GM08714 (cell line): ENCODE results near the gene CTXN1.

Experiments
- H3K4me3 ChIP-seq: fragments of 200-500 bp; sonication (Bioruptor generic); 2 replicates; pipeline ENCODE4 v1.5.1; 2014; ENCODE audit warnings: mild to moderate bottlenecking, low read length, inconsistent platforms
- ZNF274 ChIP-seq: IDR thresholded peaks from 2 replicates; pipeline ENCODE4 v1.6.1; 2012; ENCODE audit warnings: mild to moderate bottlenecking, low read depth, low read length

The CTXN1 gene

GRCh38 chr19:7917267-7918061, 8.5 kb downstream of the CTXN1 start:
- no peak for TF ChIP-seq ZNF274
- no peak overlapping the region for H3K4me3 ChIP-seq

DNA sequence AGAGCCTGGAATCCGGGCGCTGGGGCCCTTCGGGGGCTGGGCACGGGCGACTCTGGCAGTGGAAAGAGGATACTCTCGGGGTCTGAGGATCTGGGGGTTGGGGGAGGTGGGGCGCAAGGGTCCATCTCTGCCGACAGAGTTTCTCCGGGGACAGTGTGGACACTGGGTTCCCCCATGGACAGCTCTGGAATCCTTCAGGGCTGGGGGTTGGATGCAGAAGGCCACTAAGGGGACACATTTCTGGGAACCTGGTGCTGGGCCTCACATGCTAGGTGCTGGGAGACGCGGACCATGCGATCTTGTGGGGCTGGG, 9.0 kb downstream of the CTXN1 start:
- H3K4me3 ChIP-seq: no peak overlapping the region
- TF ChIP-seq ZNF274: no peak

DNA sequence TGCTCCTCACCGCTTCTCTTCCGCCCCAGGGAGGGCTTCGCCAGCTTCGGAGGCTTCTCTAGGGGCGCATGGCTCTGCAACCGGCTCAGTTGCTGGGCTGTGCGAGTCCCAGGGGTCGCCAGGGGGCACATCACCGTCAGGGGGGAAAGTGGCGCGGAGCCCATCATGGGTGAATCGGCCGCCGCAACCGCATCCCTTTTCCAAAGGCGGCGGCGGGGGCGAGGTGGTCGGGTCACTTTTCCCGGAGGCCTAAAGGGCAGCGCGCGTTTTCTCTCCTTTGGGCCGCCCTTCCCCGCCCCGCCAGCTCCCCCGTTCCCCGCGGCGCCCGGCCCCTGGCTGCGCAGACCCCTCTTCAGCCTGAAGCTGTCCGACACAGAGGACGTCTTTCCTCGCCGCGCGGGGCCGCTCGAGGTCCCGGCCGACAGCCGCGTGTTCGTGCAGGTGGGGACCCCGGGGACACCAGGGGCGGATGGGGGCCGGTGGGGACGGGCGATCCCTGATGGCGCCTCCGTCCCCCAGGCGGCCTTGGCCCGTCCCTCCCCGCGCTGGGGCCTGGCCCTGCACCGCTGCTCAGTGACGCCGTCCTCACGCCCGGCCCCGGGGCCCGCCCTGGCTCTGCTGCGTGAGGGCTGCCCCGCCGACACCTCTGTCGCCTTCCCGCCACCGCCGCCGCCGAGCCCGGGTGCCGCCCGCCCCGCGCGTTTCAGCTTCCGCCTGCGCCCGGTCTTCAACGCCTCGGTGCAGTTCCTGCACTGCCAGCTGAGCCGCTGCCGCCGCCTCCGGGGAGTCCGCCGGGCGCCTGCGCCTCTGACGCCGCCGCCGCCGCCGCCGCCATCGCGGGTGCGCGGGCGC, 9.6 kb downstream of the CTXN1 start:
- TF ChIP-seq ZNF274: no peak
- no peak overlapping the region; the same call in 1 of the 2 replicates for H3K4me3 ChIP-seq

- no peak for TF ChIP-seq ZNF274
- no peak overlapping the region; the same call in 1 of the 2 replicates for H3K4me3 ChIP-seq
Measured at GRCh38 chr19:7915250-7916102, 10.5 kb downstream of the CTXN1 start.

DNA sequence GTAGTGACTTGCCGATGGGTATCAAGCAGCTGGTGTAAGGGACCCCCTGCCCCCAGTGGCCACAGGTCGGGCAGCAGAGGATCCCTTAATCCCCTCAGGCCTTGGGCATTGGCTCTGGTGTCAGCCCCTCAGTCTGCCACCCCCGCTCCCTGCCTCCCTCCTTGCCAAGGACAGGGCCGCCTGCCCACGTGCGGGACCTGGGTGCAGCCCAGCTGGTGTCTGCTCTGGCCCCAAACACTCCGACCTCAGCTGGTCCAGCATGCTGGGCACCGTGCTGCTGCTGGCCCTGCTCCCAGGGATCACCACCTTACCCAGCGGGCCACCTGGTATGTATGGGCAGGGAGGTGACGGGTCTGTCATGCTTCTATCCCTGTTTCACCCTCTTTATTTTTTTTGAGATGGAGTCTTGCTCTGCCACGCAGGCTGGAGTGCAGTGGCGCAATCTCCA, 11.3 kb downstream of the CTXN1 start, which contains the start of gene TGFBR3L:
TGFBR3L (plus strand) TSS at position 233 of the 448 bp plus-strand sequence.
- H3K4me3 ChIP-seq: no peak within 1 kb of the TSS
- no peak for TF ChIP-seq ZNF274

GRCh38 chr19:7914099-7914498, 11.8 kb downstream of the CTXN1 start:
- no peak for TF ChIP-seq ZNF274

GRCh38 chr19:7913652-7914051, 12.3 kb downstream of the CTXN1 start:
- no peak for TF ChIP-seq ZNF274
- H3K4me3 ChIP-seq: no peak overlapping the region

More at GRCh38 chr19:7914099-7914498, 11.8 kb downstream of the CTXN1 start:
- no peak overlapping the region for H3K4me3 ChIP-seq

DNA sequence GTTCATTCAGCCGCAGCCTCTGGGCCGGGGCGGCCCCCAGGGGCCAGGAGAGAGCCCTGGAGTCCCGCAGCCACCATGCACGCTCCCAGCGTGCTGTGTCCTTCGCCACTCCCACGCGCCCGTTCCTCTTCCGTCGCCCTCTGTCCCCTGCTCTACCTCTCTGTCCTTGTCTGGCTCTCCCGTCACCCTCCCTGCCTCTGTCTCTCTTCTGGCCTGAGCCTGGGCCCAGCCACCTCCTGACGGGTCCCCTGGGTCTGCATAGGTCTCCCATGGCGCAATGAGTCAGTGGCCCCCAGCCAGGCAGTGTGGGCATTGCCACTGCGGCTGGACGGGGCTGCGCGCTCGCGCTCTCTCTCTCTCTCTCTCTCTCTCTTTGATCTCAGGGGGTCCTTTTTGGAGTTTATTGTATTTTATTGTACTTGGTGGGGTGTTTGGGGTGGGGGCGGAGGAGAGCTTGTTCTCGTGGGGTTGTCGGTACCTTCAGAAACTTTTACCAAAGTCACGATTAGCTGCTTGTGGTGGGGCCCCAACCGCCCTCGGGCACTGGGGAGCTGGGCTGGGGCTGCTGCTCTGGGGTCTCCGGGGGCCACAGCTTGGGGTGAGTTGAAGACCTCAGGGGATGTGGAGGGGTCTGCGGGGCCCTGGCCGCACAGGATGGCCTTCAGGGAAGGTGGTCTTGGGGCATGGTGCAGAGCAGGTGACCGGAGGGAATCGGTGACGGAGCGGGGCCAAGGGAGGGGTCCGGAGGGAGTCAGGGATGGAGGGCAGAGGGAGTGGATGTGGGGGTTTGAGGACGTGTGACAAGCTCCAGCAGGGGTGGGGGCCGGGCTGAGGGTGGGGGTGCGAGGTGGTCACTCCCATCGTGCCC, 13.0 kb downstream of the CTXN1 start:
- H3K4me3 ChIP-seq: no peak overlapping the region
- no peak for TF ChIP-seq ZNF274

- no peak for TF ChIP-seq ZNF274
Measured at GRCh38 chr19:7912144-7912696, 13.7 kb downstream of the CTXN1 start.

DNA sequence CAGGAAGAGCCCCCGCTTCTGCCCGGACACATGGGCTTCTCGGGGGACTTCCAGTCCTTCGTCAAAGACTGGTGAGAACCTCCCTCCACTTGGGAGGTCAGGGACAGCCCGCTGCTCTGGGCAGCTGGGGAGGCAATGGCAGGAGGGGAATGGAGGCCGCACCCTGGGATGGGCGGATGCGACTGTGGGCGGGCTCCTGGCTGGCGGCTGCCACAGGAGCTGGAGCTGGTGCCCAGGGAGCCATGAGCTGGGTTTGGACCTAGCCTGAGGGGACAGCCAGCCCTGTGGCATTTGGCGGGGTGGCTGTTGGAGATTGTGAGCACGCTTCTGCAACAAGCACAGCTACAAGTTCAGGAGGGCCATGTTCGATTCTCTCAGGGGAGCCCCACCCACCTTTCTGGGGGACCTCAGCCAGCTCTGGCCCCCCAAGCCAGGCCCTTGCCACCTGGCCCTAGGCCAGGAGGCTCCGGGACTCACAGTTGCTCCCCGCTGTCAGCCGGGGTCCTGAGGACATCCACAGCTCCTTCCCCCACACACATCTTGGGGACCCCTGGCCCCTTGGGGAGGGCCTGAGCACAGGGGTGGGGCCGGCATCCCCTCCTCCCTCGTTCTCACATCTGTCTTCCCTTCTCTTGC, 14.3 kb downstream of the CTXN1 start:
- H3K4me3 ChIP-seq: no peak overlapping the region
- TF ChIP-seq ZNF274: no peak

More at GRCh38 chr19:7912144-7912696, 13.7 kb downstream of the CTXN1 start:
- H3K4me3 ChIP-seq: no peak overlapping the region

- TF ChIP-seq ZNF274: no peak
Measured at GRCh38 chr19:7910321-7911161, 15.4 kb downstream of the CTXN1 start.

More at GRCh38 chr19:7910321-7911161, 15.4 kb downstream of the CTXN1 start:
- no peak overlapping the region for H3K4me3 ChIP-seq
